Prostate gland (tissue), 2 donors: ENCODE data around the gene CFAP20DC.

ENCODE experiments used
- CTCF ChIP-seq, 4 experiments: fragments of 200-600 bp in 2 of 4; fragments of 450-650 bp in 2 of 4; sonication (generic) in 2 of 4; IDR thresholded peaks; 1 replicate in 3 of 4; 2 replicates in 1 of 4; pipeline ENCODE4 v1.5.1; 2016 to 2019; ENCODE audit warnings: antibody characterized with exemption in 4 of 4, mild to moderate bottlenecking in 2 of 4, moderate library complexity in 2 of 4
- POLR2A ChIP-seq: fragments of 450-650 bp; IDR thresholded peaks from one replicate; pipeline ENCODE4 v1.6.1; 2016; ENCODE audit warnings: antibody characterized with exemption, mild to moderate bottlenecking
- POLR2AphosphoS5 ChIP-seq: sonication (generic); formaldehyde crosslinking; IDR thresholded peaks from one replicate; pipeline ENCODE4 v1.6.1; 2017; ENCODE audit warnings: antibody characterized with exemption

GRCh38 chr3:58793938-58794337 lies 255.9 kb downstream of the CFAP20DC start:
- TF ChIP-seq CTCF (IDR thresholded peaks at IDR 0.05) (no peak), POLR2AphosphoS5 (no peak), POLR2A (no peak)
